RWPE1 (cell line): ENCODE results near the gene DEGS2.

Experiments
- CTCF ChIA-PET: fragments of 350-600 bp; sonication (Branson Sonifier 250); formaldehyde crosslinking; extraction: SDS; loops from one replicate; lab custom pipeline; 2021; lab: Yijun Ruan, JAX
- POLR2A ChIA-PET: fragments of 400-600 bp; formaldehyde crosslinking; extraction: SDS; loops from one replicate; lab custom pipeline; 2020; ENCODE audit warnings: antibody characterized with exemption; ENCODE audit not compliant: low non-redundant PET; lab: Yijun Ruan, JAX
- DNase-seq: peaks from one replicate; pipeline ENCODE4 v3.0.0; 2012; ENCODE audit warnings: low spot score
- H3K27ac ChIP-seq: fragments of 450-650 bp; 2 replicates; pipeline ENCODE4 v1.5.1; 2017
- CTCF ChIP-seq: fragments of 450-650 bp; conservative IDR thresholded peaks from 2 replicates; pipeline ENCODE4 v1.5.1; 2017; ENCODE audit warnings: low read depth, mild to moderate bottlenecking

DEGS2 gene

GRCh38 chr14:100135784-100136183 lies 23.7 kb downstream of the DEGS2 start:
- no peak overlapping the region for H3K27ac ChIP-seq
- no peak for DNase-seq
- no peak for TF ChIP-seq CTCF
- ChIA-PET POLR2A (no interaction called here), CTCF (interaction anchor here (0.7 kb wide), 1 partner anchor 60 kb away, joined by 3 read pairs; no protein-coding TSS in a partner anchor)

- CTCF ChIA-PET, result no interaction called here
- POLR2A ChIA-PET, result no interaction called here
- TF ChIP-seq CTCF, result no peak
- no peak for DNase-seq
- no peak overlapping the region for H3K27ac ChIP-seq
These were observed 24.4 kb downstream of the DEGS2 start for GRCh38 chr14:100135073-100135472.

- no peak overlapping the region for H3K27ac ChIP-seq
- TF ChIP-seq CTCF, result no peak
- DNase-seq, result no peak
- ChIA-PET POLR2A (no interaction called here), CTCF (no interaction called here)
These were observed 24.9 kb downstream of the DEGS2 start for GRCh38 chr14:100134586-100134985.

GRCh38 chr14:100132903-100133510 lies 26.4 kb downstream of the DEGS2 start:
- CTCF ChIA-PET, result interaction anchor here (0.6 to 0.7 kb wide), 3 partner anchors 33 to 366 kb away, joined by 3 read pairs; no protein-coding TSS in a partner anchor
- TF ChIP-seq CTCF, result no peak
- peak overlapping the region; percentile 6 for H3K27ac ChIP-seq
- POLR2A ChIA-PET, result no interaction called here
- DNase-seq, result no peak

- CTCF ChIA-PET, result interaction anchor here (0.6 to 1.0 kb wide), 4 partner anchors 23 to 147 kb away, joined by 3 read pairs; no protein-coding TSS in a partner anchor
- POLR2A ChIA-PET, result no interaction called here
- peak overlapping the region; percentile 6 for H3K27ac ChIP-seq
- TF ChIP-seq CTCF, result no peak
- no peak for DNase-seq
These were observed 27.1 kb downstream of the DEGS2 start for GRCh38 chr14:100132161-100132902.

GRCh38 chr14:100131181-100131580 lies 28.3 kb downstream of the DEGS2 start:
- no peak overlapping the region for H3K27ac ChIP-seq
- CTCF ChIA-PET, result interaction anchor here (0.7 to 1.0 kb wide), 2 partner anchors 24 to 94 kb away, joined by 3 to 4 read pairs; no protein-coding TSS in a partner anchor

More at GRCh38 chr14:100131181-100131580, 28.3 kb downstream of the DEGS2 start:
- no peak for TF ChIP-seq CTCF
- no peak for DNase-seq
- POLR2A ChIA-PET, result interaction anchor here (0.6 kb wide), 1 partner anchor 219 kb away, joined by 13 read pairs; no protein-coding TSS in a partner anchor
